NCI-H226 (cell line): ENCODE data around the gene MYH2.

Experiments used
- DNase-seq: peaks from one replicate; pipeline ENCODE4 v3.0.0-alpha.2; 2015

Gene MYH2

GRCh38 chr17:10513299-10514067, 36.0 kb downstream of the MYH2 start:
- DNase-seq: peak; percentile 54

GRCh38 chr17:10512856-10513255, 36.6 kb downstream of the MYH2 start:
- no peak for DNase-seq

GRCh38 chr17:10499950-10500349, 49.5 kb downstream of the MYH2 start:
- no peak for DNase-seq

- DNase-seq: no peak
These were observed 57.5 kb downstream of the MYH2 start for GRCh38 chr17:10492004-10492403.

- DNase-seq: no peak
These were observed 67.2 kb downstream of the MYH2 start for GRCh38 chr17:10482252-10482651.

- peak; percentile 40 for DNase-seq
These were observed 71.8 kb downstream of the MYH2 start for GRCh38 chr17:10477701-10478100.

GRCh38 chr17:10474536-10474935, 74.9 kb downstream of the MYH2 start:
- DNase-seq: no peak

- no peak for DNase-seq
These were observed 77.6 kb downstream of the MYH2 start for GRCh38 chr17:10471858-10472257.
